Stimulated activated CD8-positive, alpha-beta memory T cell treated with anti-CD3 and anti-CD28 coated beads, Interleukin-4, amount 100 ng/mL, for 4 hours (primary cell): ENCODE results near the gene NR6A1.

Experiments used
- DNase-seq, 2 donors: peaks; one replicate each; pipeline ENCODE4 v3.0.0-alpha.2; 2020; ENCODE audit warnings: low read depth in 2 of 2, low spot score in 1 of 2

The NR6A1 gene

DNA sequence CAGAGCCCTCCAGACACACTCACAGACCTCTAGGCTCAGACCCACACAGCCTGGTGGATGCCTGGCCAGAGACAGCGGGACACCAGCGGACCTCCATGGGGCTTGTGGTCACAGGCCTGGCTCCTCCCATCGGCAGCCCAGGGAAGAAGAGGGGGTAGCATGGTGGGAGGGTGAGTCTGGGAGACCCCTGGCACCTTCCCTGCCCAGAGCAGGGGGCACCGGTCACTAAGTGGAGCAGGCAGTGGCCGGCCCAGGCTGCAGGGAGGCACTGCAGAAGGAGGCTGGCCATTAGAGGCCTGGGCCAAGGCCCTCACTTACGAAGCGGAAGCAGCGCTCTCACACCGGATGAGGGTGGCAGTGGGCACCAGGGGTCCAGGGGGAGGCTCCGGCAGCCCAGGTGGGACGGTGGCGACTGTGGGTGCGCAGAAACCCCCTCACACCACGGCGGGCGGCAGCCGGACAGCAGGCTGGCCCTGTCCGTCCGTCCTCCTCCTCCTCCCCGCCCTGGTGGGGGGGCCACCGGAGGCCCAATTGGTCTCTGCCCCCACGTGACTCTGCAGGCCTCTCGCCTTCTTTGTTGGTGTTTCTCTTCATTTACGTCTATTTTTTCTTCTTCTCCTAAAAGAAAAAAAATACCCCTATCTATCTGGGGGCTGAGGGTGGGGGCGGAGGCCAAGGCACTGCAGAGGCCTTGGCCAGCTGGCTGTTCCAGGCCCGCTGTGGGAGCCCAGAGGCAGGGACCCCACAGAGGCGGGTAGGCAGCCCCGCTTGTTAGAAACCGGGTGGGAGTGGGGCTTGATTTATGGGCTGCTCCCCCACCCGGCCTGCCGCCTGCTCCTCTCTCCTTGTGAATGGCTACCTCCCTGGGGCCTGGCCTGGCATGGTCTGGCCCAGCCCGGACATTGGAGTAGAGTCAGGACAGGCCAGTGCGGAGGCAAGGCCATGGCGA, 263.9 kb downstream of the NR6A1 start, which contains the start of gene NR5A1:
Gene NR5A1, minus strand, starts transcription at position 469 of the 949 bp plus-strand sequence. CDS start 4,004 bp downstream, outside the sequence.
- DNase-seq = no peak

DNA sequence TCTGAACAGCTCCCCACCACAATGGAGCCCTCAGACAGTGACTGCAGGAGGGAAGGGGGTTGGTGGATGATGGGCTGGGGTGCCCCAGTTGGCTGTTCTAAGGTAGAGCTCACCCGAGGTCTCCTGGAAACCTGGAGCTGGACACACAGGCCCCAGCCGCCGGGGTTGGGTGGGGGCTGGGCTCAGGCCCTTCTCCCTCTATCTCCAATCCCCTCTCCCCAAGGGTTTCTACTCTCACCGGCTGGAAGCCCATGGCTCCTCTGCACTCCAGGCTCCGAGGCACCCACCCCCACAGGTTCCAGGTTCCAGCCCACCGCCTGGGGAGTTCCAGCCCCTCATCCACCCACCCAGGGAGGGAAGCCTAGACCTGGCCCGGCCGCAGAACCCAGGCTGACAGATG, 264.7 kb downstream of the NR6A1 start:
- no peak for DNase-seq

DNA sequence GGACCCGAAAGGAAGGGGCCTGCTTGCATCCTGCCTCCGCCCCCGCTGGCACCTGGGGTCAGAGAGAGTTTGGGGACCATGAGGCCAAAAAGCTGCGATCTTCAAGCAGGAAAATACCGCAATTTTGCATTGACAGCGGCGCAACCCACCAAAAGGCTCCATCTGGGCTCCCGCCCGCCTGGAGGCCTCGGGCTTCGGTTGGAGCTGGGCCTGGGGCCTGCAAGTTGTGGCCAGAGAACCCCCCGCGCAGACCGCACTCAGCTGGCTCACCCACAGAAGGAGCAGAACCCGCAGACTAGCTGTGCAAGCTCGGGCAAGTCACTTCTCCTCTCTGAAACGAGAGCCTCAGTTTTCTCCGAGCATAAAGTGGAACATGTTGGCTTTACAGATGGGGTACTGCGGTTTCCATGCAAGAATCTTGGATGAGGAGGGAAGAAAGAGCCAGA, 265.2 kb downstream of the NR6A1 start:
- DNase-seq = no peak

DNA sequence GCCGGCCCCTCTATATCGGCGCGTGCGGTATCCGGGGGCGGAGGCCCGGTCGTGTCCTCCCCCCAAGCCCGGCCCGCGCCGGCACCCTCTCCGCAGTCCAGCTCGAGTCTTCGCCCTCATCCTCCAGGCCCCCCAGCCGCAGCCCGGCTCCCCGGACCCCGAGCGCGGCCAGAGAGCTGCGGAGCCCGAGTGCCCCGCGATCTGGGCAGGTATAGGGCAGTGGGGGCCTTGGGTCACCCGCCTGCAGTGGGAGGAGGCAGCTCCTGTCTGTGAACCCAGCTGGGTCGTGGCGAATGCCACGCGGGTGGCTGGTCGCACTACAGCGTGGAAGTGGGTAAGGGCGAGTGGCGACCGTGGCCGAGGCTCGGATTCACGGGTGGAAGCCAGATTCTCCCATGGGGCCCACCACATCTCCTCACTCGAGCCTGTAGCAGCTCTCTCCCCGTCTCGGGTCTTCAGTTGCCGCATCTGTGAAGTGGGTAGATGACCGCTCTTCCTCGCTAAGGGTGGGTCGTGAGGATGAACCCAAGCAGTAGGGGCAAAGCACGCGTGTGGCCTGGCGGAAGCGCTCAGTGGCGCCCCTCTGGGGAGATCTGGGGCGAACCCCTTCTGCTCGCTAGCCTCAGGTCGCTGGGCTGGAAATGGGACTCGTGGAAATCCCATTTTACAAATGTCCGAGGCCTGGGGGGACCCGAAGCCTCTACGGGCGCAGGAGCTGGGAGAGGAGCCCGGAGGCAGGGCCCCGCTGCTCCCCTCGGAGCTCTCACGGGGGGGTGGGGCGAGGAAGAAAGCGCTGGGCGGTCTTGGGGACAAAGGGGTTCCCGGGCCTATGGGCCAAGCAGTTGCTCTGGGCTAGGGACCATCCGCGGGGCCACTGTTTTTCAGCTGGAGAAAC, 265.9 kb downstream of the NR6A1 start:
- DNase-seq = no peak

DNA sequence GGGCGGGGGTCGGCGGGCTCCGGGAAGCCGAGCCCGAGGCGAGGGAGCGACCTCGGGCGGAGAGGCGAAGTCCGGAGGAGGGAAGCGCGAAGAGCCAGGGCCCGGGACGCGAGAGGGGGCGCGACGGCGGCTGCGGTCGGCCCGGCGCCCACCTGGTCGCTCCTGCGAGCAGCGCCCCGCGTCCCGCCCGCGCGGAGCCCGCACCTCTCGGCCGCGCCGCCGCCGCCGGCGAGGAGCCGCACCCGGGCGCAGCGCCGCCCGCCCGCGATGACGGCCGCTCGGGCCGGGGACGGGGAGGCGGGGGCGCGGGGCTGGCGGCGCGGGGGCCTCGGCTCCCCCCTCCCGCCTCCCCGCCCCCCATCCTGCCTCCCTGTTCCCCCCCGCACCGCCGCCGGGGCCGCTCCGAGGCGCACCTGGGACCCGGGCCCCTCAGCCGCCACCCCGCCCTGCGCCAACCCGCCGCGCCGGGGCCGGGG, 266.5 kb downstream of the NR6A1 start:
- no peak for DNase-seq

DNA sequence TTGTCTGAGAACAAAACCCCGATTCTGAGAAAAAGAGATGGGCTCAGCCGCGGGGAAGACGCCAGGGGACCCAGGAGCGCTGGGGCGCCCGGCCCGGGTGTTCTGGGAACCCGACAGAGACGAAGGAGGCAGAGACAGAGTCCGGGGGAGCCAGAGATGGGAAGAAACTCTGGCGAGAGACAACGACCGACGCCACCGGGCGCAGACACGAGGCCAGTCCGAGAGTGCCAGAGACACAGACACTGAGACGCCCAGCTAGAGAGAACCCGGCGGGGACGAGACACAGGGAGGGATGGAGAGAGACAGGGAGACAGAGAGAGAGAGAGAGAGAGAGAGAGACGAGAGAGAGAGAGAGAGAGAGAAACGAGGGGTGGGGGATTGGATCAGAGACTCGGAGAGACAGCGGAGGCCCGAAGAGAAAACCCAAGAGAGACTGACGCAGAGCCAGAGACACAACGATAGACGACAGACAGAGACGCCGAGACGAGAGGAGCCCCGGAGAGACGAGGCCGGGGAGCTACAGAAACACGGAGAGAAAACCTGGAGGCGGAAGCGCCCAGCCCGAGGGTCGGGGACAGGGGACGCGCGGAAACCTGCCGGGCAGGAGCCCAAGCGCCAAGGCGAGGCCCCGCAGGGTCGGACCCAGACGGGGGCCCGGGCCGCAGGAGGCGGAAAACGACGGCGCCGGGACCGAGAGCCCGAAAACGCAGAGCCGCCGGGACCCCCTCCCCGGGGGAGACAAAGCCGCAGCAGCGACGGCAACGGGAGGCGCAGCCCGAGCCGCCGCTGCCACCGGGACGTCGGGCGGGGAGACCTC, 267.2 kb downstream of the NR6A1 start:
- no peak for DNase-seq

DNA sequence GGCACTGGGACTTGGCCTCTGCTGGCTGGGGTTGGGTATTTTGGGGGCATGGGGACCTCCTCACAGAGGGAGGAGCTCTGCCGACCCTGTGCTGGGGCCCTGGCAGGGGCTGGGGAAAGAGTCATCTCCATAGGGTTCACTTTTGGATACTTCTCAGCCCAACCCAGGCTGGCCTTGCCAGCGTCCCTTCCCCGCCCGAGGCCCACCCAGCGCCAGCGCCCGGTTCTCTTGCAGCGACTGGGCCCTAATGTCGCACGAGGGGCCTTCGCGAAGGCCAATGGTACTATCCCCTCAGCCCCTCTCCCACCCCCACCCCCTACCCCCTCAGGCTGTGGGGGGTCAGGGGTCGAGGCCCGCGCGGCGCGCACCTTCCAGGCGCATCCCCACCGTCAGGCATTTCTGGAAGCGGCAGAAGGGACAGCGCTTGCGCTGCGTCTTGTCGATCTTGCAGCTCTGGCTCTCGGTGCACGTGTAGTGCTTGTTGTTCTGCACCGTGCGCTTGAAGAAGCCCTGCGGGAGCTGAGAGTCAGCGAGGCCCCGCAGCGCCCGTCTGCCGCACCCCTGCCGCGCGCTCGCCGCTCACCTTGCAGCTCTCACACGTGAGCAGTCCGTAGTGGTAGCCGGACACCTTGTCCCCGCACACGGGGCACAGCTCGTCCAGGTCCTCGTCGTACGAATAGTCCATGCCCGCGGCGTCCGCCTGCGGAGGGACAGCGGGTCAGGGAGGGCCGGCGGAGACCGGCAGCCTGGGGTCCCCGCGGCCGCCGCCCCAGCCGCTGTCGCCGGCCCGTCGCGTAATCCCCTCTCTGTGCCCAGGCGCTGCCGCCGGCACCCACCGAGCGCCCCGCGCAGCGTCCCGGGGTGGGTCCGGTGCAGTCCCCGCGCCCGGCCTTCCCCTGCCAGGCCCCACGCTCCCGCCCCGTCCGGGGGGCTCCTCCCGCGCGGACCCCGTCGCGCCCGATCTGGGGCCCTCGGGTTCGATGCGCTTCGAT, 268.1 kb downstream of the NR6A1 start:
- DNase-seq = no peak

DNA sequence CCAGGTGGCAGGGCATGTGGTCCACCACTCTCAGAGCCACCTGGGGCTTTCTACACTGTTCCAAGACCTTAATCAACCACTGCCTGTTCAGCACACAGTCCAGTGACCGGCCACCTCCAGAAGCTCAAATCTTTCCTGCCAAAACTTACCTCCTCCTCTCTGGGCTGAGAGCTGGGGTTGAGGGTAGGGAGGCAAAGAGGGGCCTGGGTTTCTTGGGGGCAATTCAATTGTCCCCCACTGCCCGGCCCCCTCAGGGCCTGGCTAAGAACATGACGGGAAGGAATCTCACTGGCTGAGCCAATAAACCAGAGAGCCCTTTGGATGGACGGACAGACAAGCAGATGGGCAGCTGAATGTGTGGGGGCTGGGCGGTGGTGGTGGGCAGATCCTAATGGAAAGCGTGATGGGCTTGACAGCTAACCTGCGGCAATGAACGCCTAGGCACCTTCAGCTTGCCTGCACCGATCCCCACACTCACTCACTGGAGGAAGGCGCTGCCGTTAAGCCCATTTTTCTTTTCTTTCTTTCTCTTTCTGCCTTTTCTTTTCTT, 269.3 kb downstream of the NR6A1 start:
- DNase-seq = no peak

DNA sequence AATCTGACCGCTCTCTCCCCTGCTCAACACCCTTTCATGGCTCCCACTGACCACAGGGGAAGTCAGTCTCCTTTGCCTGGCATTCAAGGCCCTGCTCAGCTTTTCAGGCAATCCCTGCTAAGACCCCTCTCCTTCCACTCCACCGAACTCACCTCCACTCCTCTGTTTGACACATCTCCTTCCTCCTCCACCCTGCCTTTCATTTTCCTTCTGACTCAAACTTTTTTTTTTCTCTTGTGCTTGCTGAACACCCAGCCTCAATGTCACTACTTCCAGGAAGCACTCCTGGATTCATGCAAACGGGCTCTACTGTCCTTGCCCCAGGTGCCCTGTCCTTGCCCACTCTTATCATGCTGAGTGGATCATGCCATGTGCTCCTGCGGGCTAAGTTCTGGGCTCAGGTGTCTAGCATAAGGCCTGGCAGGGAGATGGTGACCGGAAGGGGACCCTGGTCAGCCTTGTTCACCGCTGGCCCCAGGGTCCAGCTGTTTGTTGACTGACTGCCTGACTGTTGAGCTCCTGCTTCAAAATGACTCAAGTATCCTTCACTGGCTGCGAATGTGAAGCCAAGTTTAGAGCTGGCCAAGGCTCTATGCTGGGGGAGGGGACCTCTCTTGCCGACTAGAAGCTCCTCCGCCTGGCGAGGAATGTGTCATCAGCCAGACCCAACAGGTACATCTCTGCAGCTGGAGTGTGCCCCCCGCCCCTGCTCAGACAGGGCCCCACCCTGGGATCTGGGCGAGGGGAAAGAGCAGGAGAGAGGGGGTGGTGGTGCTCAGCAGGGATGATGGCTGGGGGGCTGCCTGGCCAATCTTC, 270.1 kb downstream of the NR6A1 start:
- DNase-seq = no peak

DNA sequence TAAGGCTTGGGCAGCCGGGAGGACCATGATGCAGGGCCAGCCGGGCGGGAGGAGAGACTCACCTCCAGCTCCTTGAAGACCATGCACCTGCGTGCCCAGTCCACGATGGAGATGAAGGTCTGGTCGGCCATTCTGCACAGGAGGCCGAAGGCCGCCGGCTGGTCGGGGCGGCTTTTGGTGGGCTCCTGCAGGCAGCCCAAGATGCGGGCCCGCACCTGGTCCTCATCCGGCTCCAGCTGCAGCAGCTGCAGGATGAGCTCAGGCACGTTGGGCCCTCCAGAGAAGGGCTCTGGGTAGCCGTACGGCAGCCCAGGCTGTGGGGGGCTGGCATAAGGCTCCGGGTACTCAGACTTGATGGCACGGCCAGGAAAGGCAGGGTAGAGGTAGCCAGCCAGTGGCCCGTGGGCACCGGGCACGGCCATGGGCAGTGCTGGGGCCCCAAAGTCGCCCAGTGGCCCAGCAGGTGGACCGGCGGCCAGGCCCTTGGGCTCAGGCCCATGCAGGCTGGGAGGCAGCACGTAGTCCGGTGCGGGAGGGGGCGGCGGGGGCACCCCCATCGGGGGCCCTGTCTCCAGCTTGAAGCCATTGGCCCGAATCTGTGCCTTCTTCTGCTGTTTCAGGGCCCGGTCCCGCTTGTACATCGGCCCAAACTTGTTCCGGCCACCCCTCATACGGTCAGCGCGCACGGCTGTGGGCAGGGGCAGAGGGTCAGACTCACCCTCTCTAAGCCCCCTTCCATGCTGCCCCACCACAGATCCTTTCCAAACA, 270.9 kb downstream of the NR6A1 start:
- DNase-seq = no peak

DNA sequence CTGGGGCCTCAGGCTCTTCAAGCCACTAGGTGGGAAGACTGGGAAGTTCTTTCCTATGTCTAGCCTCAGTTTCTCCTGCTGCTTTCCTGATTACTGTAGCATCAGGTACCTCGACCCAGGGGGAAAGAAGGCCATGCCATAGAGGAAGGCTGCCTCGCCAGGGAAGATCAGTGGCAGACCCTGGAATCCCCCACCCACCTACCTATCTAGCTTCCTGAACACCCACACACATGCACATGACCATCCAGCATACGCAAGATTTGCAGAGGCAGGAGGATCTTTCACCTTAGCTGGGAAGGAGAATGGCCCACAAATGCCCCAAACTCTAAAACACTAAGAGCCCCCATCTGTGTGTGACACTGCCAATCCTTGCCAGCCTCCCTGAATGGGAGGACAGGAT, 271.9 kb downstream of the NR6A1 start:
- no peak for DNase-seq

DNA sequence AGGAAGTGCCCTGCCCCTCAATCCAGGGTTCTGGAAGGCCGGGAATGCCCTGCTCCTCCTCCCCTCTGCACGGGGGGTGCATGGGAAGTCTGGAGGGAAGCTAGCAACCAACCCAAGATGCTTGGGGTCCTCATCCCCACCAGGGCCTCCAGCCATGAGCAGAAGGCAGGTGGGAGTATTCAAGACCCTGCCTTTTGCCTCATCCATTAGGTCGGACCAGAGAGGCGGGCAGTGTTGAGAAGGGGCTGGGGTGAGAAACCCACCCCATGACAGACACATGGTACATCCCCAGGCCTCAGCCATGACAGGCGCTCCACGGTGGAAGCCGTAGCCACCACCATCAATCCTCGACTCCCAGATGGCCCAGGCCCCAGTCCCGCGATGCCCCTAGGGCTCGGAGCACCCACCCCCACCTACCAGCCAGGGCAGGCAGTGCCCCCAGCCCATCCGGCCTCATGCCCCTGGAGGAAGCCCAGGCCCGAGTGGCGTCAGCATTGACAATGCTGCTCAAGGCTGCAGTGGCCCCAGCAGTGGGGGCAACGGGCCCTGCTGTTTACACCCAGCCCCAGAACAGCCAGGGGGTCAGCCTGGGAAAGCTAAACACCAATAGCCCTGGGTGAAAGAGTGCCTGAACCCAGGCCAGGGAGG, 272.5 kb downstream of the NR6A1 start:
- no peak for DNase-seq

DNA sequence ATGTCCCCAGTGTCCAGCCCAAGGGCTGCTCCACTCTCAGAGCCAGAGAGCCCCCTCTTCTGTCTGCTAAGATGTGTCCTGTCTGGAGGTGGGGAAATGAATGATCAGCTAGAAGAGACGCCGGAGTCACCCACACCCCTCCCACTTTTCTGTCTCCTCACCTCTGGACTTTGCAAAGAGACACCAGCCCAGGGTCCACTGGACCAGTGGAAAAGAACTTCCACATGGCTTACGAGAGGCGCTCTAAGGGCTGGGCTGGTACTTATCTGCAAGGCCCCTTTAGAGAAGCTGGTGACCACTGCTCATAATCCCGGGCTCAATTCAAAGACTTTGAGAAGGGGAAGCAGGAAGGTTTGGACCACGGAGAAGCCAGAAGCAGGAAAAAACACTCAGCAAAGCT, 273.1 kb downstream of the NR6A1 start:
- DNase-seq = no peak

DNA sequence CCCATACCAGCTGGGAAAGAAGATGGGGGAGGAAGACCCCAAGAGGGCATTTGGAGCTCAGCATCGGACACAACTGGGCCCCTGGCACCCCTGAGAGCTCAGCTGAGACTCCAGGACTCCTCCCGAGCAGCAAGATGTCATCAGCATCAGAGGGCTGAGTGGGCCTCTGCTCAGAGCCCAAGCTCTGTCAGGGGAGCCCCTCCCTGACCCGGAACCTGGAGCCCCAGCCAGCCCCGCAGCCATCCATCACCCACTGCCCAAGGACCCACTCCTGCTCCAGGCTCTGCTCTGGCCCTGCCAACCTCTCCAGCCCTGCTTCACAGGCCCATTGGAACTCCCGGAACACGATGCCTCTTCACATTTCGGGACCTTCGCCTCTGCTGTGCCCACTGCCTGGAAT, 273.7 kb downstream of the NR6A1 start:
- no peak for DNase-seq

DNA sequence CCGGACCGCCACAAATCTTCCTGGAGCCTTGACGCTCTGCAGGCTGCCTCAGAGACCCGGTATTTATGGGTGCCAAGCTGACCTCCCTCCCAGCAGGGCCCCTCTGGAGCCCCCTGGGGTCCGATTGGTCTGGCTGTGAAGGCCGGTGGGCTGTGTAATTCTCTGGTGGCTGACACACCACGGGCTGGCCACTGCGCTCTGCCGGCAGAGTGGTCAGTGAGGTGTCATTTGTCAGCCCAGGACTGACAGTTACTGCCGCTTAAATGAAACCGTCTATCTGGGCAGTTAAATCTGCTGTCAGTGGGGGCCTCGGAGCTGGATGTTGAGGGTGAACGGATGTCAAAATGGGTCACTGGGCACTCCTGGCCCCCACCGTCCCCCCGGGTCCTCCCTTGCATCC, 274.6 kb downstream of the NR6A1 start:
- DNase-seq = no peak

DNA sequence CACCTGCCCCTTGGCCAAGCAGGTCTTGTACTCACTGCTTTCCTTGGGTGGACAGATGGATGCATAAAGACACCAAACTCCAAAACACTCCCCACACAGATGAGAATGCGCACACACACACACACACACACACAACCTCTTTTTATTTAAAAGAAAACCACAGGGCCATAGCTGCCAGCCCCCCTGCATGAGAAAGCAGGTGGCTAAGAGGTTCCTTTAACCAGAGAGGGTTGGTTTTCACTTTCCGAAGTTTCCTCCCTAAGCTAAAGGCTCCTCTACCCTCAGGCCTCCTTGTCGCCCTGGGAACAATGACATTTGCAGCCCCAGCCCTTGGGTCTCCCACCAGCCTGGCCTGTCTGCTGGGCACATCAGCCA, 275.0 kb downstream of the NR6A1 start:
- DNase-seq = no peak
